GM19397 (cell line): ENCODE measurements around the gene MARK4.
"Not testable (repeated sequence)": the region's sequence is repeated elsewhere in the genome, so short reads cannot be mapped to it uniquely, and the experiment has no call there.

ENCODE experiments used
- ATAC-seq: cut with Tn5 transposase; IDR thresholded peaks from one replicate; pipeline ENCODE4 v1.9.1; 2021; ENCODE audit warnings: mild to moderate bottlenecking, moderate library complexity; ENCODE audit not compliant: unreplicated experiment

The MARK4 gene

DNA sequence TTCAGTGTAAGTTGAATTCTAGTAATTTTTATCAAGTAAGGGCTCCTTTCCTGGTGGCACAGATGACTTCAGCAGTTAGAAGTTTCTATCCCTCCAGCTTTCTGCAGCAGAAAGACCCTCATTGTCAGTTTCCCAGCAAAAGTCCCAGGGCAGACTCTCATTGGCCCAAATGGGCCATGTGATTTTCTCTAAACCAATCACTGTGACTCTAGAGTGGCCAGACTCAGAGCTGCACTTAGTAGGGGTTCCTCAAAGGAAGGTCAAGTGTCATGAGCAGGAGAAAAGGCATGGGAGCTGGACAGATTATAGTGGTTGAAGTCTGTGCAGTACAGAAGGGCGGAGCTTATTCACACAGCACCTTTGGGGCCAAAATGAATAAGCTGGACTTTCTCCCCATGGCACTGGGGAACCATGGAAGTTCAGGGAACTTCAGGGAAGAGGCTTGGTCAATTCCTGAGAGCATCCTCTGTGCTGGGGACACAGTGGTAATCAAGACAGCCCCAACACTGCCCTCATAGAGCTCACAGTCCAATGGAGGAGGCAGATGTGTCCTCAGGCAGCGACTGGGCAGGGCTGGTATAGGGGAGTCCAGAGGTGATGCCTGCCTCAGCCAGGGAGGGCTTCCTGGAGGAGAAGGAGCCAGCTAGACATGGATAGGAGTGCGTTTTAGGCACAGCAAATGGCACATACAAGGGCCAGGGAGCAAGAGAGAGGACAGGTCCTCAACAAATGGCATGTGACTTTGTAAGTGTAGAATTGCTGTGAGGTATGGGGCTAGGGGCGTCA, 53.3 kb downstream of the MARK4 start:
- no peak for ATAC-seq

- ATAC-seq: no peak
Measured at GRCh38 chr19:45305007-45305406, 53.9 kb downstream of the MARK4 start.

DNA sequence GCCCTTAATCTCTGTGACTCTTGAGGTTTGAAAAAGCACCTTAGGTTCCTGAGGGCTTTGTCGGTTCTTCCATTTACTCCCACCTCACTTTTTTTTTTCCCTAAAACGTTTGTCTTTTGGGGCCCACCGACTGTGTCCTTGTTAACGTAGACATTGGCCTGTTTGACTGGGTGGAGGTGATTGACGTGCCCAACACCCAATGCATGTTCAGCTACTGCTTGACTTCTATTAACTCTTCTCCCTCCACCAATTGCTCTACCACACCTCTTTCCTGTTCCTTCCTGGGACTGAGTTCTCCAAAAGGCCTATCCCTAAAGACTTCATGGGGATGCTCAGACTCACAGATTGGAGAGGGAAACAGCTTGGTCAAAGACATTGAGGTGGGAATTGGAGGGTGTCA, 54.4 kb downstream of the MARK4 start:
- no peak for ATAC-seq

DNA sequence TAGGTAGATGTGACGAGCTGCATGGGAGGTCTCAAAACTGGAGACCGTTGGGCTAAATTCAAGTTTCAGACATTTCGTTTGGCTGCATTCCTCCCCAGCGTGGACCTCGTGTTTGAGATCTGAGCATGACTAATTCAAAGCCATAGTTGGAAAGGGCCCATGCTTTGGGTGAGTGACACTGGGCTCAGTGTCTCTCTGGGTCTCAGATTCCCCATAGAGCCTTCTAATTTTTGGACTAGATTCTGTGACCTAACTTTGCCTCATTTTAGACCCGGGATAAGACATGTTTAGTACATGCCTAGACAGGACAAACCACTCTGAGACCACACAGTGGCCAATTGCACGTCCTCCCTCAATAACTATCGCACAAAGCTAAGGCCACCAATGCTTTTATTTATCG, 55.0 kb downstream of the MARK4 start:
- no peak for ATAC-seq

GRCh38 chr19:45306518-45307027, 55.5 kb downstream of the MARK4 start:
- no peak for ATAC-seq

DNA sequence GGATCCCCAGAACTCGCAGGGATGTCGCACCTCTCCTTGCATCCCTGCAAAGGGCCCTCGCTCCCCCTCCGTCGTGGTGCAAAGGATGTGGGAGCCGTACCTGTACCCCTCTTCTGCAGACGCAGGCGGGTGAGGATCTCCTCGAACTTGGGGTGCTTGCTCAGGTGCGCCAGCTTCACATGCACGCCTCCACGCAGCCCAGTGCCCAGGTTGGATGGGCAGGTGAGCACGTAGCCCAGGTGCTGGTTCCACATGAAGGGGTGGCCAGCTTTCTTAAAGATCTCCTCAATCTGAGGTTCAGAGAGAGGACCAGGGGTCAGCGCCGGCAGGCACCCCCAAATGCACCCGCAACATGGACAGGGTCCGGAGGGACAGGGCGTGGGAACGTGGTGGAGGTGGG, 56.3 kb downstream of the MARK4 start:
- no peak for ATAC-seq

DNA sequence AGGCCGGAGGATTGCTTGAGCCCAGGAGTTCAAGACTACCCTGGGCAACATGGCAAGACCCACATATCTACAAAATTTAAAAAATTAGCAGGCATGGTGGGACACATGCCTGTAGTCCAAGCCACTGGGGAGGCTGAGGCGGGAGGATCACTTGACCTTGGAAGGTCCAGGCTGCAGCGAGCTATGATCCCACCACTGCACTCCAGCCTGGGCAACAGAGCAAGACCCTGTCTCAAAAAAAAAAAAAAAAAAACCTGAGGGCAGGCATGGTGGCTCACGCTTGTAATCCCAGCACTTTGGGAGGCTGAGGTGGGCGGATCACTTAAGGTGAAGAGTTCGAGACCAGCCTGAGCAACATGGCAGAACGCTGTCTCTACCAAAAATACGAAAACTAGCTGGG, 58.3 kb downstream of the MARK4 start:
- not testable (repeated sequence) for ATAC-seq

DNA sequence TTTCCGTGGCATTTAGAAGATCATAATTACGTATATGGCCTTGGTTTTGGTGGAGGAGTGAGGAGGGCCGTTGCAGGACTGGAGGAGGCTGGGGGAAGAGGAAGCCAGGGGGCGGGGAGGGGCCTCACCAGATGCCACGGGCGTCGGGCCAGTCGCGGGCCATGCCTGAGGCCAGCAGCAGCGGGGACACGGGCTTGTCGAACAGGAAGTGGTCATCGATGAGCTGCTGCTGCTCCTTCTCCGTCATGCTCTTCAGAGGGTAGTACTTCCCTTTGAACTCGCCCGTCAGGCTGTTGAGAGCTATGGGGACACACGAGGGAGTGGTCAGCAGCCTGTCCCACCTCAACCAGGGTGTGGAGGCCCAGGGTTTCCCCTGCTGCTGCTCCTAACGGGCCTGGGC, 60.5 kb downstream of the MARK4 start:
- no peak for ATAC-seq

DNA sequence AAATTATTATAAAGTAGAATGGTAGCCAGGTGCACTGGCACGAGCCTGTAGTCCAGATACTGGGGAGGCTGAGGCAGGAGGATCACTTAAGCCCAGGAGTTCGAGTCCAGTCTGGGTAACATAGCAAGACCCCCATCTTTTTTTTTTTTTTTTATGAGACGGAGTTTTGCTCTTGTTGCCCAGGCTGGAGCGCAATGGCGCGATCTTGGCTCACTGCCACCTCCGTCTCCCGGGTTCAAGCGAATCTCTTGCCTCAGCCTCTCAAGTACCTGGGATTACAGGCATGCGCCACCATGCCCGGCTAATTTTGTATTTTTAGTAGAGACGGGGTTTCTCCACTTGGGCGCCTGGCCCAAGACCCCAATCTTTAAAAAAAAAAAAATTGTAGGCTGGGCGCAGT, 61.2 kb downstream of the MARK4 start:
- ATAC-seq: not testable (repeated sequence)

DNA sequence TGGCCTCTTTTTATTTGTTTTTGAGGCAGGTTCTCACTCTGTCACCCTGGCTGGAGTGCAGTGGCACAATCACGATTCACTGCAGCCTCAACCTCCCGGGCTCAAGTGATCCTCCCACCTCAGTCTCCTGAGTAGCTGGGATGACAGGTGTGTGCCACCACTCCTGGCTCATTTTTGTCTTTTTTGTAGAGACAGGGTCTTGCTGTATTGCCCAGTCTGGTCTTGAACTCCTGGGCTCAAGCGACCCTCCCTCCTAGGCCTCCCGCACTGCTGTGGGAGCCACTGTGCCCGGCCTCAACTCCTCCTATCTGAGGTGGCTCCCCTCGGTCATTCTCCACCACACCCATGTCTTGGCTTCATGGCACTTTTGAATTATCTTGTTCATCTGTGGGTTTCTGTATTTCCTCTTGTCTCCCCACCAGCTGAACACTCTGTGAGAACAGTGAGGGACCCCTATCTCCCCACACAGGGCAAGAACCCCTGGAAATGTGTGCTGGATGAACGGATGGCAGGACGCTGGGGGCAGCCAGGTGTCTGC, 63.7 kb downstream of the MARK4 start:
- no peak for ATAC-seq

- no peak for ATAC-seq
Measured at GRCh38 chr19:45315304-45315703, 64.2 kb downstream of the MARK4 start.

DNA sequence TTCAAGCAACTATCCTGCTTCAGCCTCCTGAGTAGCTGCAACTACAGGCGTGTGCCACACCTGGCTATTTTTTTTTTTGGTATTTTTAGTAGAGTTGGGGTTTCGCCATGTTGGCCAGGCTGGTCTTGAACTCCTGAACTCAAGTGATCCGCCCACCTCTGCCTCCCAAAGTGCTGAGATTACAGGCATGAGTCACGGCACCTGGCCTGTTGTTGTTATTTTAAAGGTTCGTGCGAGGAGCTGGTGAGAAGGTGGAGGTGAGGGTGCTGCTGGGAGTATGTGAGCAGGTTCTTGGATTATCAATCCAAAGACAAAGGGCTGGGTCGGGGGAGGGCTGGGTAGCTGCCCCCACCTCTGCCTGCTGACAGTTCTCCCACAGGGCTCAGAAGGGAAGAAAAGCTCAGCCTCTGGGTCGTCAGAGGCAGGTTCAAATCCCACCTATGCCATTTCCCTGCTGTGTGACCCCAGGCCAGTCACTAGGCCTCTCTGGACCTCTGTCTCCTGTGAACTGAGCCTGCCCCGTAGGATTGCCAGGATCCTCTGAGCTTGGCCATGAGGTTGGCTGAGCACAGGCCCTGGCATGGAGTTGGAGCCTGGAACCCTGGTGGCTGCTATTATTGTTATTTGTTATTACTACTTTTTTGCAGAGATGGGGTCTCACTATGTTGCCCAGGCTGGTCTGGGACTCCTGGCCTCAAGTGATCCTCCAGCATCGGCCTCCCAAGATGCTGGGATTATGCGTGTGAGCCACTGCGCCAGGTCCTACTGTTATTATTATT, 70.1 kb downstream of the MARK4 start:
- no peak for ATAC-seq

- no peak for ATAC-seq
Measured at GRCh38 chr19:45321848-45322247, 70.8 kb downstream of the MARK4 start.

DNA sequence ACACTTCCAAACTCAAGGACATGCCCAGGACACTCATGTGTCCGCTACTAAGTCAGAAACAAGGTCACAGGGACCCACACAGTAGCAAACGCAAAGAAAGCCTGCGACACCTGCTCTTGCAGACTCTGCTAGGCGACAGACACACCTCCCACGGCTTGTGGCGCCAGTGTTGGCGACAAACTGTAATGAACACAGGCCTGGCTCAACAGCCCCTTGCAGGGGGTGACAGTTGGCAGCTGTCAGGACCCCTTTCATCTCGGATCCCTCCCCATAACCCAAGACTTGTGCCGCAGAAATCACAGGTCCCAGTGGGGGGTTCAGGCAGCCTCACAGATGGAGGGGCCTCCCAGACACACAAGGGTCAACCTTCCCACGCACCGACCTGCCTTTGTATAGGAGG, 71.2 kb downstream of the MARK4 start:
- ATAC-seq: no peak

GRCh38 chr19:45322744-45323281, 71.7 kb downstream of the MARK4 start, which contains the start of gene CKM:
Gene CKM (minus strand): TSS chr19:45322875. CDS start chr19:45319713, 3,162 bp downstream.
- no peak for ATAC-seq

DNA sequence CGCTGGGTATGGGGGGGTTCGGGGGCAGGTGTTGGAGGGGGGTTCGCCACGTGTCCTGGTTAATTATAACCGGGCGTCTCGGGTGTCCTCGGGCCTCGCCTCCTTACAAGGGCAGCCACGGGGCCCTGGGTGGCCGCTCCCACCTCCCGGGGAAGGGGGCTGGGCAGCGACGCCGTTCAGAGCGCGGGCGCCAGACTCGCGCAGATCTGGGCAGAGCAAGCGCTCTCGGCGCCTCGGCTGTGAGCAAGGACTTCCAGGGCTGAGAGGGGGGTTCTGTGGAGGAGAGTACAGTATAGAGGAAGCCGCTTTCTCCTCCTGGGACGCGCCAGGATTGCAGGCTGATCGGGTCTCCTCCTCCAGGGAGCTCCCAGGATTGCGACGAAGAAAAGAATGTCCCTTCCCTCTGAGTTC, 72.6 kb downstream of the MARK4 start:
- ATAC-seq: no peak

GRCh38 chr19:45324349-45324907, 73.4 kb downstream of the MARK4 start:
- no peak for ATAC-seq

- ATAC-seq: no peak
Measured at GRCh38 chr19:45327404-45328143, 76.5 kb downstream of the MARK4 start.

- no peak for ATAC-seq
Measured at GRCh38 chr19:45331411-45331810, 80.3 kb downstream of the MARK4 start.

DNA sequence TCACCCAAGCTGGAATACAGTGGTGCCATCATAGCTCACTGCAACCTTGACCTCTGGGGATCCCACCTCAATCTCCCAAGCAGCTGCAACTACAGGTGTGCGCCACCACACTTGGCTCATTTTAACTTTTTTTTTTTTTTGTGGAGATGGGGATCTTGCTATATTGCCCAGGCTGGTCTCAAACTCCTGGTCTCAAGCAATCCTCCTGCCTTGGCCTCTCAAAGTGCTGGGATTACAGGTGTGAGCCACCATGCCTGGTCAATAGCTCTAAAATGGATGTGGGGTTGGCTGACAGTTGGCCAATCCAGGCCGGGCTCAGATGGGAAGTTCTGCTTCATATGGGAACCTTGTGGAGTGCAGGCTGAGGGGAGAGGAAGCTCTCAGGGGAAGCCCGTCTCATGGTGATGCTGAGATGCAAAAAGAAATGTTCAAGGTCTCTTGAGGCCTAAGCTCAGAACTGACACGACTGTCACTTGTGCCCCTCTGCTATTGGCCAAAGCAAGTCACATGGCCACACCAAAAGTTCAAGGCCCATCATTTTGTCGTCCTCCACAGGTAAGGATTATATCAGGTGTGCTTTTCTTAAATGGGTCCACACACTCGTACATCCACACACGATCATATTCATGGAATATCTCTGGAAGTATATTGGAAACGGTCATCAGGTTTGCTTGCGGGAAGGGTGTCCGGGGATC, 82.7 kb downstream of the MARK4 start:
- ATAC-seq: no peak
